Endothelial cell of hepatic sinusoid (primary cell): ENCODE data around the gene MYL3.

Experiments
- in situ Hi-C: cut with HindIII; loops from 2 replicates; pipeline ENCODE4 v1.10.0; 2017; ENCODE audit warnings: low sequenced_read_pairs

MYL3 gene

DNA sequence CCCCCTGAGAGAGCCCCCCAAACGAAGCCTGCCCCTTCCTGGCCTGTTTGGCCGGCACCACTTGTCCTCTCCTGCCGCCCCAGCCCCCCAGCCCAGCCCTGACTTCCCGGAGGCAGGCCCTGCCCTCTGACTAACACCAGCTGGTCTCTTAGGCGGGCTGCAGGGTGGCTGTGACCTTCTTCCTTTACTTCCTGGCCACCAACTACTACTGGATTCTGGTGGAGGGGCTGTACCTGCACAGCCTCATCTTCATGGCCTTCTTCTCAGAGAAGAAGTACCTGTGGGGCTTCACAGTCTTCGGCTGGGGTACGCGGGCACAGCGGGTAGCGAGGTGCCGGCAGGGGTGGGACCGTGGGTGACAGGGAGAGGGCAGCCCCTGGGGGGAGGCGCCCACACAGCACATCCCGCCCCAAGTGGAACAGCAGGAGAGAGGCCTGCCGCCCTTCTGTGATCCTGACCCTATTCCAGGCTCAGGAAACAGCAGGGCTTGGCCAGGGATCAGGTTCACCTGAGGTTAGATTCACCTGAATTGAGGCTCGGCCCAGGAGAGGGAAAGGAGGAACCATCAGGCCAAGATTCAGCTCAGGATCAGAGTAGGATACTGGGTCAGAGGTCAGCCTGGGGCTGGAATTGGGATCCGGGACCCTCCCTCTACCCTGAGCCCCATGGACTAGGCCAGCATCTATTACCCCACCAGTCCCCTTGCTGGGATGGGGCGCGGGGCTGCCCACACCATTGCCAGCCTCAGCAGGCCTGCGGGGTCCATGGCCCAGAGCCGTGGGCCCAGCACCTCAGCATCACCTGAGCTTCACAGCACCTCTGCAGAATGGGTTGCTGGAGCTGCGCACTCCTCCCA lies 36.1 kb upstream of the MYL3 start:
- in situ Hi-C loops = no loop called here

DNA sequence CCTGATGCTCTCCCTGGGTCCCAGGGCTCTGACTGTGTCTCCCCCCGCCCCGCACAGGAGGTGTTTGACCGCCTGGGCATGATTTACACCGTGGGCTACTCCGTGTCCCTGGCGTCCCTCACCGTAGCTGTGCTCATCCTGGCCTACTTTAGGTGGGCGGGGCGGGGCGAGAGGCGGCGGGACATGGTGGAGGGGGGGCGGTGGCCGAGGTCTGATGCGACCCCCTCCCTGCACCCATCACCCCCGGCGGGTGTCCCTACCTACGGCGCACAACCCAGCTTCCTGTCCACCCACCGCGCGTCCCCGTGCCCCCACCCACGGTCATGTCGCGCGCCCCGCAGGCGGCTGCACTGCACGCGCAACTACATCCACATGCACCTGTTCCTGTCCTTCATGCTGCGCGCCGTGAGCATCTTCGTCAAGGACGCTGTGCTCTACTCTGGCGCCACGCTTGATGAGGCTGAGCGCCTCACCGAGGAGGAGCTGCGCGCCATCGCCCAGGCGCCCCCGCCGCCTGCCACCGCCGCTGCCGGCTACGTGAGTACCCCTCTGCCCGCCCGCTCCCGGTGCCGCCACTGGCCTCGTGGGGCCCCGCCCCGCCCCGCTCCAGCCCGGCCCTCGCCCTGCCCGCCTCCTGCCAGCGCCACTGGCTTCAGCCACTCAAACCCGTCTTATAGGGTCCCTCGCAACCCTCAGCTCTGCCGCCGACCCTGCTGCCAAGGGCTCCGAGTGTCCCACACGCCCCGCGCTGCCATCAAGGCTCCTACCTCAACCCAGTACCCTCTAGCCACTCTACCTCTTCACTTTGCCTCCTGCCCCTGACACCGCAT lies 35.3 kb upstream of the MYL3 start:
- in situ Hi-C loops = no loop called here

DNA sequence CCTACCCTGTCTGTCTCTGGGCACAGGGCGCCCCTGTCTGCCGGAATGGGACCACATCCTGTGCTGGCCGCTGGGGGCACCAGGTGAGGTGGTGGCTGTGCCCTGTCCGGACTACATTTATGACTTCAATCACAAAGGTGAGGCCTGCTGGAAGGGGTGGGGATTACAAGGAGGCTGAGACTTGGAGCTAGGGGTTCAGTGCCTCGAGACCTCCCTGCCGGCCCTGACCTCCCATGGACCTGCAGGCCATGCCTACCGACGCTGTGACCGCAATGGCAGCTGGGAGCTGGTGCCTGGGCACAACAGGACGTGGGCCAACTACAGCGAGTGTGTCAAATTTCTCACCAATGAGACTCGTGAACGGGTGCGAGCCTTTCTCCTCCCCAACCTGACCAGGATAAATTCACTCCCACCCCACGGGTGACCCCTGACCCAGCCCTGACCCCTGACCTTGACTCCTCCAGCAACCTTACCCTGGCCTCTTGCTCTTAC lies 34.6 kb upstream of the MYL3 start:
- in situ Hi-C loops = no loop called here

DNA sequence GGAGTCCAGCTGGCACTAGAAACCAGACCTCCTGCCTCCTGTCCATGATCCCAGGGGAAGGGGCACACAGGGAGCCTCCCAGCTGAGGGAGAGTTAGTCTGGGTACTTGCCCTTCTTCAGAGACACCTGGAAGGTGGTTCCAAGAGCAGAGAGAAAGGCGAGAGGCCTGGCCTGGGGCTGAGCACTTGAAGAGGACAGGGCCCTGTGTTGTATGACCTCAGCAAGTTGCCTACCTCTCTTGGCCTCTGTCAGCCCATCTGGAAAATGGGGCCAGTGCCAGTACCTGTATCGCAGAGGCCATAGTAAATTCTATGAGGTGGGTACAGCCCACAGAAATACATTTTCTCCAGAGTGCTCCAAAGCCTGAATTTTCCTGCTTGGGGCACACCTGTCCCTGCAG lies 33.8 kb upstream of the MYL3 start:
- in situ Hi-C loops = no loop called here

DNA sequence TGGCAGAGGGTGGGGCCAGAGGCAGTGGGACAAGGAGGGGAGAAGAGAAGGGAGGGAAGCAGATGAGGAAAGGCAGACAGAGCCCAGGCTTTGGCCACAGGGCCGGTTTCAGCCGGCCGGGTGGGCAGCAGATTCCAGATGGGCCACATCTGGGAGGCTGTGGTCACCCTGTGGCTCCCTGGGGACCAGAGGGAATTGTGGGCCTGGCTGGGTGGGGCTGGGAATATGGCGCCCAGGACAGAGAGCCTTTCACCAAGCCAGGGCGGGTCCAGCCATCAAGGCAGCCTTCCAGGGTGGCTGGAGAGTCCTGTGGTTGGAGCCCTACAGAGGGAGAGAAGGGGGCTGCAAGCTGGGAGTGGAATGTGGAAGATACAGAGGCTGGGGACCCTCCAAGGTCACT lies 33.1 kb upstream of the MYL3 start:
- in situ Hi-C loops = no loop called here

DNA sequence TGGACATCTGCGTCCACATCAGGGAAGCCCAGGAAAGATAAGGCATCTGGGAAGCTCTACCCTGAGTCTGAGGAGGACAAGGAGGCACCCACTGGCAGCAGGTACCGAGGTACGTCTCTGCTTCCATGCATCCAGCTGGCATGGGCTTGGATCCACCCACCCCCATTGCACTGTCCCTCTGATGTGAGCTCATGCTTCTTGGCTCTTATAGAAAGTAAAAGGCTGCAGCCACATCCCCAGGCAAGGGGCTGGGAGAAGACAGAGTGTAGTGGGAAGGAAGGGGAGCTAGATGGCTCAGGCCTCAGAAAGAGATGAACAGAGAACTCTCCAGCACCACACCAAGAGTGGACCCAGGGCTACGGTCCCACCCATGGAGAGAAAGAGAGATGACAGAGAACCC lies 32.5 kb upstream of the MYL3 start:
- in situ Hi-C loops = no loop called here

DNA sequence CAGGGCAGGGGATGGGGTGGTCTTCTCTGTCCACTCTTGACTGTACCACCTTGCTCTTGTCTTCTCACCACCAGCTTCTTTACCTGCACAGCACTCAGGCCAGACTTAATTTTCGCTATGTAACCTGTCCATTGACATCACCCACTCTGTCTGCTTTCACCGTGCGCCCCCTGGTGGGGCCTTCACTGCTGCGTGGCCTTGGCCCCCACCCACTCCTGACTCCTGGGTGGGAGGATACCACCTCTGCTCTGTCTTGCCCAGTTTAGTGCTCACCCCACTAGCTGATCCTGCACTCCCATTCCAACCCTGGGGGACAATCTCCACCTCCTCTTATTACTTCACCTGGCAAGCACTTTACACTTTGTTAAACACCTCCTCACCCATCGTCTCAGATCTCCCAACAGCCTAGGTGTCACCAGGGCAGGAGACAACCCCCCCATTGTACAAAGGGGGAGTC lies 32.0 kb upstream of the MYL3 start:
- in situ Hi-C loops = no loop called here

DNA sequence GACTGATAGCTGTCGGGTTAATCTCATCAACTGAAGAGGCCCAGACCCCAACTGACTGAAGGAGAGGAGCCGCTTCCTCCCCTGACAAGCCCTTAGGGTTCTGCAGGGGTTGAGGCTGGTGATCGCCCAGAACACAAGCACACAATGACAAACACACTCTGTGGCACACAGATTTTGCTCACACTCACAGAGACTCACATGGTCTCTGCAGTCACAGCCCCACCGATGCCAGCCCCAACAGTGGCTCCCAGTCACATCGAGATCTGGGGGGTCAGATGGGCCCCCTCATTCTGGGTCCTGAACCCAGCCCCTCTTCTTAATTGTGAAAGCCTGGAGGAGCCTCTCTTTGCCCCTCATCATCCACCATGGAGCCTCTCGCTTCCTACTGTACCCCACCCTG lies 31.0 kb upstream of the MYL3 start:
- in situ Hi-C loops = no loop called here

DNA sequence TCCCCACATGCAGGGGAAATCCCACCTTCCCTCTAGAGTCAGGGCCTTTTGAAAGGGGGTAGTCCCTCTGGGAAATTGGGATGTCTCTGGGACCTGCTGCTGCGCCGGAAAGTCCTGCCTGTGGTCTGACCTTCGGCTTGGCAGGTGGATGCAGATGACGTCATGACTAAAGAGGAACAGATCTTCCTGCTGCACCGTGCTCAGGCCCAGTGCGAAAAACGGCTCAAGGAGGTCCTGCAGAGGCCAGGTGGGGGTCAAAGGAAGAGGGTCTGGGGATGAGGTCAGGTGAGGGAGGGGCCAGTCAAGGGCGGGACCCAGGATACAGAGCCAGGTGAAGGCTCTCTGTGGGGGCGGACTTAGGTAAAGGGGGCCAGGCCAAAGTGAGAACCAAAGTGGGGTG lies 30.5 kb upstream of the MYL3 start:
- in situ Hi-C loops = no loop called here

DNA sequence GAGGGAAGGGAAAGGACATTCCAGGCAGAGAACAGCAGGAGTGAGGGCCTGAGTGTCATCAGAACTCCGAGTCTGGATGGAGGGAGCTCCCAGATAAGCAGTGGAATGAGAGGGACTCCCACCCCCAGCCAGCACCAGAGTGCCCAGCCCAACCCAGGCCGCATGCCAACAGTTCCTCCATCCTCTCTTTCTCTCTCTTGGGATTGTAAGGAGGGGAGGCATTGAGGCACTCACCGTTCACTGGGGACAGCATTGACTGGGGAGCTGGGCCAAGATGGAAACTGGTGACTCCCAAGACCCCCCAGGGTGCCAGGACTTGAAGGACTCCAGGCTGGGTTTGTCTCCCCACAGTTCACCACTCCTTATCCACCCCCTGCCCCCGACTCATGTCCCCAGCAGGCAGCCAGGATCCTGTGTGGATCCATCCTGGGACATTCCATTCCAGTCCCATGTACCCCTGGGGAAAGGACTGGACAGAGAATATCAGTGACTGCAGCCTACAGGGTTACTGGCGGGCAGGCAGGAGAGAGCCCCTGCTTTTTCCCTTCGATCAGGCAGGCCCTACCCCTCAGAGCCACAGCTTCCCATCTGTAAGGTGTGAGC lies 30.0 kb upstream of the MYL3 start:
- in situ Hi-C loops = no loop called here

DNA sequence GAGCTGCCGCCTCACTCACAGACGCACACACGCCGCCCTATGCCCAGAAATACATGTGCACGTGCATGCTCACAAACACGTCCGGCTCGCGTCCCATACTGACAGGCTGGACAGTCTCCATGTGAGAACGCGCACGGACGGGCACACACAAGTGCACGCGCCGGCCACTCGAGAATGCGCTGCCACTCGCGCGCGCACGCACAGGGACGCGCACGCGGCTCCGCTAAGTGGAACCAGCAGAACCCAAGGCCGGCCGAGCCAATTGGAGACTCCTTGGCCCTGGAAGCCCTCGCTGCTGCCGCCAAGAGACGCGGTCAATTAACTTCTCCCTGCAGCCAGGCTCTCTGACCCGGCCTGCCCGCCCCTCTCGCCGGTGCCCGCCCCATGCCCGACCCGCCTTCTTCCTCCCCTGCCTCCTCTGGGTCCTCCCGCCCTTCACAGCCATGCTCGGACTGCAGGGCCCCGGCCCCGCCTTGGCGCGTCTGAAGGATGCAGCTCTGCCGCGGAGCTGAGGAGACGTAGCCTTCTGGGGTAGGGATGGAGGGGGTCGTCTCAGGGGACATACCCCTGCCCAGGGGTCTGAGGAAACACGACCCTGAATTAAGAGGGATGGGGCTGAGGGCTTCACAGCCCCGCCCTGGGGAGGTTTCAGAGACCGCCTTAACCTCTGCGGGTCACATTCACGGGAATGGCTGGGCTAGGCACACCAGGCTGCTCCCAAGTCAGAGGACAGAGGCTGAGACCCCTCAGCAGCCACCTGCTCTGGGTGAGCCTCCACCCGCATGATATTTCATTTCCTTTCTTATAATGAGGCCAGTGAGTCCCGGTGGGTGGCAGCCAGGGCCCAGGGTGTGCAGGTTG lies 29.3 kb upstream of the MYL3 start:
- in situ Hi-C loops = no loop called here

DNA sequence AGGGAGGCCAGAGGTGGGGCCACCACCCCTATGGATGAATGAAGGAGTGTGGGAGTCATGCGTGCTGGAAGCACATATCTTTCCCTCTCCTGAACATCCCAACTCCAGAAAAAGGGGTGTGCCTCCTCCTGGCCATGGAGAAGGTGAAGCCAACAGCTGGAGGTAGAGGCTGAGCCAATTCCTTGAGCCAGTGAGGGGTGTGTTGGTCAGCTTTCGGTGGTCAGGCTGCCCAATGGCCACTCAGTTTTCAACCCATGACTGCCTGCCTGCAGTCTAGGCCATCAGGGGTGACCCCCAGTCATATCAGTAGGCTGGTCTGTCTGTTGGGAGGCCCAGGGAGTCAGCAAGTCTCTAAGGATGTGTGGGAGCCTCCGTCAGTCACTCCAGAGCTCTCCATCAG lies 27.9 kb upstream of the MYL3 start:
- in situ Hi-C loops = no loop called here

DNA sequence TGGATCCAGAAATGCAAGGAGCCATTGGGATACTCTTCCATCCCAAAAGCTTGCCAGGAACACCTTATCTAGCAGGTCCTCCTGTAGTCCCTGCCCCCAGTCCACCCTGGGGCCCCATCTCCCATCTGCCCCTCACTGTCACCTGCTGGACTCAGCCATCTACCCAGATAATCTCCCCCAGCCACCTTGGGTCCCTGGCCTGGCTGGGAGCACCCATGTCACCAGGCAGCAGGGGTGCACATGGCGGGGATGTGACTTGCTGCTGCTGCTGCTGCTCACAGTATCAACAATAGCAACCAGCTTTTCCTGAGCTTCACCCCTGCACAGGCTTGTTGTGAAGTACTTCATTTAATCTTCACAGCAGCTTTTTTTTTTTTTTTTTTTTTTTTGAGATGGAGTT lies 26.9 kb upstream of the MYL3 start:
- in situ Hi-C loops = no loop called here

DNA sequence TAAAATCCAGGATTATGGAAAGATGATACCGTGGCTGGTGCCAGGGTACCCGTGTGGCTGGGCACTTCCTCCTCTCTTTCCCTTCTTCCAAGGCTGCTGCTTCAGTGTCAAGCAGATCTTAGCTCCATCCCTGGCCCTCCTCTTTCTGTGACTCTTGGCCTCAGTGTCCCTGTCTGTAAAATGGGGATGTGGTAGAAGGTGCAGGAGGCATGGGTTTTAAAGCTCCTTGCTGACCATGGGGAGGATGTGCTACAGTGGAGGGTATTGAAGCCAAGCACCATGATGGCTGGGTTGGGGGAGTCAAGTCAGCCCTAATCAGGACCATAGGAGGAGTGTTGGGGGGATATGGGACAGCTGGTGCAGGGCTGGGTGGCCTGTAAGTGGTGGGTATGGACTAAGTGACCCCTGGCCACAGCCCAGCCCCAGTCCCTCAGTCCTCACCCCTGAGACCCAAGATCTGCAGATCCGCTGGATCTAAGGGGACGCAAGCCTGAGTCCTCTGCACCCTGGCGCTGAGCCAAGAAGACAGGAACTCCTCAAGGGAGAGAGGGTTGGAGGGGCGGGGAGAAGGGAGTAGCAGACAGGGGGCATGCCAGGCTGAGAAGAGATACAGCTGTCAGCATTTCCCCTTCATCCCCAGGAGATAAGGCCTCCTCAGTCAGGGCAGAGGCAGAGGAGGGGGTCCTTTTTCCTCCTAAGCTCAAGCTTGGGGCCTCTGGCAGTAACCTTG lies 26.3 kb upstream of the MYL3 start:
- in situ Hi-C loops = no loop called here

DNA sequence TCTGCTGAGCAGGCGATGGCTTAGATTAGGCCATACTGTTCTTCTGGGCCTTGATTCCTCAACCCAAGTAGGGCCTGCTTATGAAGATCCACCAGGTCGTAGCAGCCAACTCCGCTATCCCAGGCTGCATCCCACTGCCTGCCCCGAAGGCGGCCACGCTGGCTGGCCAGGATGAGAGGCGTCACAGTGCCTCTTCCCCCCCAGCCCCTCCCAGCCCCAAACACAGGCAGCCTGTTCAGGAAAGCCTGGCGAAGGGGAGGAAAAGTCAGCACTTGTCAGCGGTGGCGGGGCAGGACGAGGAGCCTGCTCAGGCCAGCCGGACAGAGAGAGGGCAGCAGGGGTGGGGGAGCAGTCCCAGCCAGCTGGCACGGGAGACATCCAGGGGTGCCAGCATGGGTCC lies 25.5 kb upstream of the MYL3 start:
- in situ Hi-C loops = no loop called here

DNA sequence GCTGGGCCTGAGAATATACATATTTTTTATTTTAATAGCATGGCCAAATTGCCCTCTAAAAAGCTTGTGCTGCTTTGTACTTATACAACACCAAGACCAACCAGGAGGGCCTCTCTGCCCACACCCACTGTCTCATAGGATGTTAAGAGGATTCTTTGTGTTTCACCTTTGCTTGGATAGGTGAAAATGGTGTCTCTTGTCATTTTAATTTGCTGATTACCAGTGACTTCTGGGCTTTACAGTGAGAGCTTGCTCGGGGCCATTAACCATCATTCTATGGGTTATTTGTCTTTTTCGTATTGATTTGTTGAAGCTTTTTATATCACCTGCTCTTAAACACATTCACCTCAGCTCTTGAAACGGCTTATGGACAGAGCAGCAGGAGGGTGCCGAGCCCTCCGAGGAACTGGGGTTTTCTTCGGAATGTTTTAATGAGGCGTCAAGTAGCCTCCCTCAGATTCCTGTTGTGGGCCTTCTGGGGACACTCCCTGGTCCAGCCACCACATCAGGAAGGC lies 24.8 kb upstream of the MYL3 start:
- in situ Hi-C loops = no loop called here

DNA sequence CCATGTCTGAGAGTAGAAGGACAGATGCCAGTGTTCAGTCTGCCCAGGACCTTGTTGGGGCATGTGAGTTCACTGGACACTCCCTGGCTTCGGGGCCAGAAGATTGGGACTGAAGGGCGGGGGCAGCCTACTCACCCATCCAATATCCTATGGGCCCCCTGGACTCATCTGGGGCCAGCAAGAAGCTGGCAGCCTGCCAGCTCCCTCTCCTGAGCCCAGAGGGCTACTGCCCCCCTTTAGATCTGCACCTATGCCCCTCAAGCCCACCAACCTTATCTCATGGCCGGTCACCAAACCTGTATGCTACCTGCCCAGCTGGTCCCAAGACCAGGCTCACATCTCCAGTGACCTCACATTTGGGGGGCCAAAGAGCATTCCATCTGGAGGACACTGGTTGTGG lies 22.4 kb upstream of the MYL3 start:
- in situ Hi-C loops = no loop called here

DNA sequence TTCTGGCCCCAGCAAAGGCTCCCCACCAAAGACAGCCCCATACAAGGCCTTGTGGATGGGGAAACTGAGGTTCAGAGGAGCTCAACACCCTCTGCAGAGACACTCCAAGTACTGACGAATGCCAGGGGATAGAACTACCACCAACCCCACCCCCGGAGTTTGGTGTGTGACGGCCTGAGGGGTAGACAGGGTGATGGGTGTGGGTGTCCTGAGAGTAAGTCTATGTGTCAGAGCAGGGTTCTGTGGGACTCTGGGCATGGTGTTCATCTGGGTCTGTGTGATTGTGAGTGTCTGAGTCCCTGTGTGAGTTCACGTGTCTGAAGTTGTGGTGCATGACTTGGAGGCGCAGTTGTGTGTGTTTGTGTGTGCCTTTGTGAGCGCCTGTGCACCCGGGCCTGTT lies 21.7 kb upstream of the MYL3 start:
- in situ Hi-C loops = no loop called here

DNA sequence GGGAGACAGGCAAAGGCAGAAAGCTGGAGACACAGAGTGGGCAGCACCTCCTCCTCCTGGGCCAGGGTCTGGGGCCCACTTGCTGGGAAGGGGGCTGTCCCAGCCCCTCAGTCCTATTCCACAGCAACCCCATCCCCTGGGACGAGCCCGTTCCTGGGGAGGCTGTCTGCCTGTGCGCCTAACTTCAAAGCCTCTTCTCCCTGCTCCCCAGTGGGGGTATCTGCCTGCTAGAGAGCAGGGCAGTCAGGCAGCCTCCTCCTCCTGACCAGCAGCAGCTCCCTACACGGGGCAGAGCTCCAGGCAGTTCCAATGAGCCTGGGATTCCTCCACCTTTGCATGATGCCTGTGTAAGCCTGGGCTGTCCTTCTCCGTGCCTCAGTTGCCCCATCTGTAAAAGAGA lies 21.2 kb upstream of the MYL3 start:
- in situ Hi-C loops = no loop called here

DNA sequence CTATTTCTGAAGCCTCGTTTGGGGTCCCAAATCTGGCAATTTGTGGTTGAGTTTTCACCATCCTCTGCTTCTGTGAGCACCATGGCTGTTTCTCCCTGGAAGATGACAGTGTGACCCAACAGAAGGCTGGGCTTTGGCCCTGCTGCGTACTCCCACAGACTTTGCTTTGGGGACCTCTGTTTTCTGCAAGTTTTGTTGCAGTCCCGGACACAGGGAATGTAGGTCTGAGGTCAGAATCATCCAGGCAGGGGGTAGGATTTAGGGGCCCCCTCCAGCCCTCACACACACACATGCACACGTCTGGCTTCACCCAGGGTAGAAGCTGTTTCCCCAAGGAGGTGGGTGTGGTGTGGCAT lies 20.6 kb upstream of the MYL3 start:
- in situ Hi-C loops = no loop called here
